Endometrial microvascular endothelial cells (primary cell): Measurements from ENCODE around the gene RERG. TPM values are rescaled to one million over a fixed set of nuclear protein-coding genes. Genes with fewer than 3 reads are reported as not detected.
"Not testable (repeated sequence)": the region's sequence is repeated elsewhere in the genome, so short reads cannot be mapped to it uniquely, and the experiment has no call there.

Source experiments
- in situ Hi-C: cut with HindIII; loops from 2 replicates; pipeline ENCODE4 v1.10.0; 2017; ENCODE audit warnings: low sequenced_read_pairs, low pct_unique_long_range_greater_than_20kb; ENCODE audit errors: inconsistent ontology term
- total RNA-seq: library from RNA; depleted of rRNA; stranded (reverse); fragments of >200 nt; gene quantifications from one replicate; pipeline ENCODE4 v1.2.3, GENCODE V29; 2015; ENCODE audit errors: inconsistent ontology term

The RERG gene, protein sequence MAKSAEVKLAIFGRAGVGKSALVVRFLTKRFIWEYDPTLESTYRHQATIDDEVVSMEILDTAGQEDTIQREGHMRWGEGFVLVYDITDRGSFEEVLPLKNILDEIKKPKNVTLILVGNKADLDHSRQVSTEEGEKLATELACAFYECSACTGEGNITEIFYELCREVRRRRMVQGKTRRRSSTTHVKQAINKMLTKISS
- not detected for total RNA-seq

DNA sequence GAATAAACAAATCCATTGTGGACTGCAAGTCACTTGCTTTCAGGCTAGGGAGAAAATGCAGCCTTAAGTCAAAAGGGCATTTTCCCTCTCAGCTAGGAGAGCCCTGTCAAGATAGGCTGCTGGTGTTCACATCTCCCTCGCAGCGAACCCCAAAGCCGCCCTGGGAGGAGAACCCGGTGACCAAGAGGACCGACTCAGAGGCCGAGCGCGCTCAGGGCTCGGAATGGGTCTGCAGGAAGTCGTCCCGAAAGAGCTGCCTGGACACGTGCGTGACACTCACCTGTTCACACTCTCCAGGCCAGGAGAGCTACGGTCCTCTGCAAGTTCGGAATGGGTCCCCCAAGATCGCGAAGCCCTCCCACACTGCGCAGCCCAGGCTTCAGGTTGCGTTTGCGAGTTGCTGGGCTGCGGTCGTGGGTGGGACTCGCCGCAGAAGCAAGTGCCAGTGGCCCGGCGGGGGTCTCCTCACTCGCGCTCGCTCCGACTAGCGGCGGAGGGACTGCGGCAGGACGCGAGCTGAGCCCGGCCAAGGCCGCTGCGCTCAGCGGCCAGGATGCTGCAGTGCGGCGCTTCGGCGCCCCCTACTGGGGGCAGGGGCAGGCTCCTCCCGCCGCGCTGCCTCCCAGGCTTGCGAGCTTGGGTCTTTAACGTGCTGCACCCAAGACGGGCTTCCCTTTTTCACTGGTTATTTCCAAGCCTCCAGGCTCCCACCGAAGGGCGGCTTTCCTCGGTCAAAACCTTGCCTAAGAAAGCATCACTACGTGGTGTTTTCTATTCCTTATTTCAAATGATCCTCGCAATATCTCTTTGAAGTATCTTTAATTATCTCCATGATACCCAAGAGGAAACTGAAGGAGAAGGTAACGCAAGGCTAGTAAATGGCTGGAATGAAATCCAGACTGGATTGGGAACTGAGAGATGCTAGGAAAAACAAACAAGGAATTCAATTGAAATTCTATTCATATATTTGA lies at the start of gene RERG:
Gene RERG (minus strand): TSS at position 503 of the 971 bp plus-strand sequence. CDS start 3,928 bp downstream, outside the sequence.
- in situ Hi-C loops = no loop called here

GRCh38 chr12:15270591-15270990 lies 49.4 kb upstream of the RERG start:
- in situ Hi-C loops = no loop called here

- in situ Hi-C loops = no loop called here
Observed at GRCh38 chr12:15268927-15269552, 47.8 kb upstream of the RERG start.

DNA sequence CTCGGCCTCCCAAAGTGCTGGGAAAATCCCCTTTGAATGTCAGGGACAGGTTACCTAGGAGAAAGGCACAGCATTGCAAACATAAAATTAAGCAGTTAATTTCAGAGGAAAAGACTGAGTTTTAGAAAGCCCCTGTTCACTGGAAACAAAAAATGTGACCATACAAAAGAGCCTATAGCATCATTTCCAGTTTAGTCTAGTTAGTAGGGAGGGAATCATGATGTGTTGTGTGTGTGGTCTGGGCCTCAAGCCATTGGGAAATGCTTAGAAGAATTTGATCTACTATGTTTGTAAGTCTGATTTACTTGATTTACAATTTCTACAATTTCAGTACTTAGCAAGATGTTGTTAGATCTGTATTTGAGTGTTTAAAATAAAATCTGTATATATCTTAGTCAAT lies 47.1 kb upstream of the RERG start:
- in situ Hi-C loops = no loop called here

DNA sequence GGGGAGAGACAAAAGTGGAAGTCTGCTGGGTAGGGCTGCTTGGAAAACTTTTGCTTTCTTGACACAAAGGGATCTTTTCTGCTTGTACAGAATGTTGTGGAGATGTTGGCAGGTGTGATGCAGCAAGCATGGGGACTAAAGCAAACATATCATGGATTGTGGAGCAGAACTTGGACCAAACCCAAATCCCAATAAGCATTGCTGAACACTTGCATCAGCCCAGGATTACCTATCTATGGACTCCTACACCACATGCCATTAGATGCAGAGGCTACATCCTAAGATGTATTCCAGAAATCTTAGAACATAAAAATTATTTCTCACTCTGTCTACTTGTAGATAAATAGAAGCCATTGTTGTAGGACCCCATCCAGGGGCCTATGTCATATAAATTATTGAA lies 44.7 kb upstream of the RERG start:
- in situ Hi-C loops = no loop called here

DNA sequence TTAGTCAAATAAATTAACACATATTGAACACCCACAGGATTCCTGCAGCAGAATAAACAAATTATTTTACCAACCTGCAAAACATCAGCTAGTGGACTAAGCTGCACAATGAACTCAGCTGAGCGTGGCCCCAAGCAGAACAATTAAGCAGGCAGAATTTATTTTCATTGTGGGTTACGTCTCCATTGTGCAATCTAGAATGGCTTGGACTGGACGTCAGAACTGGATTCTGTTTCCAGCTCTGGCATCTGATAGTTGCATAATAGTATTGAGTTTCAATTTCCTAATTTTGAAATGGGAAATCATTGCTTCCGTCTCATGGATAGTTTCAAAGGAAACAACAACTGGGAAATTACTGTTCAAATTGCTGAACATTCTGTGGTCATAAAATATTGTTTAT lies 35.5 kb upstream of the RERG start:
- in situ Hi-C loops = no loop called here

GRCh38 chr12:15253990-15254389 lies 32.8 kb upstream of the RERG start:
- in situ Hi-C loops = no loop called here

GRCh38 chr12:15244926-15245325 lies 23.7 kb upstream of the RERG start:
- in situ Hi-C loops = no loop called here

GRCh38 chr12:15244341-15244740 lies 23.1 kb upstream of the RERG start:
- in situ Hi-C loops = no loop called here

GRCh38 chr12:15243102-15243501 lies 21.9 kb upstream of the RERG start:
- in situ Hi-C loops = no loop called here

DNA sequence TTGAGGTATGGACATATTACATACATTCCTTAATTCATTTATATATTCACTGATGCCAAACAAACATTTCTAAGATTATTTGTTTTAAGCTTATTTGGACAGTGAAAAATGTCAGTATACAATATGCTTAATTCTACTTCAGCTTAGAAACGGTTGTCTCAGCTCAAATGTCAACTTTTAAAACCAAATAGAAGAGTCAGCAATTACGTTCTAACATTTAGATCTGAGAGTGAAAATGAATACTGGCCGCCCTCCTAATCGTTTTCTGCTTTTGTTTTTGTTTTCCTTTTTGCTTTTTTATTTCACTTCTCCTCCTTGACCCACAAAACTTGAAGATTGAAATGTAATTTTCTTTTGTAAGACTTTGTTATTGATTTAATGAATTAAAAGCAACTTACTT lies 19.7 kb upstream of the RERG start:
- in situ Hi-C loops = no loop called here

DNA sequence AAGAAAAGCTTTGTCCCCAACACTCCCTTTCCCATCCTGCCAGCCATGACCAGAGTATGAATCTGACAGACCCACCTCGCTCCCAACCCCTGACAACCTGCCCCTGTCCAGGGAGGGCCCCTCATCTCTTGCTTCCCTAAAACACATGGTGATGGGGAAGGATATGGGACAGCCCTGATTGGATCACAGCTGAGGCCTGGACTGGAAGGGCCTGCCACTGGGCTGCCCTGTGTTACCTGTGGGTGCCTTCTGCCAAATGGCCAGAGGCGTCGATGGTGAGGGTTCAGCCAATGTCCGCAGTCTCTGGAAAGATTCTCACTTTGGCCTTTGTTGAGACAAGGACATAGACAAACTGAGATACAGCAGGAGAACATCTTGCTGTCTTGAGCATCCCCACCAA lies 13.3 kb upstream of the RERG start:
- in situ Hi-C loops = no loop called here

DNA sequence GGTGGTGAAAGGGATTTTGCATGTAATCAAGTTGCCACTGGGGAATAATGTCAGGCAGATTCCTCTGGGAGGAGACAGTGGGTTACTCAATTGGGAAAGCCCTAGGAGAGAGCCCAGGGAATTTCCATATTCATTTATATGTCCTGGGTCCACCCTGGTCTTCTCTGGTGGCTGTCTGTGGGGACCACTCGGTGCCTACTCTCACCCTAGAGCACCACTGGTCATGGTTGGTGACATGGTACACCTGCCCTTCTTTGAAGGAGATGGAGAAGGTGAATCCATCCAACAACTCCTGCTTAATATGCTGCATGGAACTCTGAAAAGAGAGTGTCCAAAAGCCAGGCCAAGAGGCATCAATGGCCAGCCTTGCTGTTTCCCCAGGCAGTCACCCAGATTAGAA lies 12.8 kb upstream of the RERG start:
- in situ Hi-C loops = no loop called here

DNA sequence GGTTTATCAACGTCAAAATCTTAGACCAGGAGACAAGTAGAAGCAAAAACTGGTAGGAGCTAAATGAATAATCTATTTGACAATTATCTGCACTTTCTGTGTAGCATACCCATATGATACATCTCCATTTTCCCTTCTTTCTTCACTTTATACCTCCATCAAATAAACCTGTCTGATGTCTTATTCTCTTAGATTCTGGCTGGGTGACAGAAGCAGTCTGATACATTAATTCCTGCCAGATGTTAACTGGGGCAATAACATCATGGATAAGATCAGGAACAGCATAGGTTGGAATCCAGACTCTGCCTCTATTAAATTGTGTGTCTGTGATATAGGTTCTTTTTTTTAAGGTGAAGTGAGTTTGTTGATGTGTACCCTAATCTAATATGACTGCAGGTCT lies 11.7 kb upstream of the RERG start:
- in situ Hi-C loops = no loop called here

DNA sequence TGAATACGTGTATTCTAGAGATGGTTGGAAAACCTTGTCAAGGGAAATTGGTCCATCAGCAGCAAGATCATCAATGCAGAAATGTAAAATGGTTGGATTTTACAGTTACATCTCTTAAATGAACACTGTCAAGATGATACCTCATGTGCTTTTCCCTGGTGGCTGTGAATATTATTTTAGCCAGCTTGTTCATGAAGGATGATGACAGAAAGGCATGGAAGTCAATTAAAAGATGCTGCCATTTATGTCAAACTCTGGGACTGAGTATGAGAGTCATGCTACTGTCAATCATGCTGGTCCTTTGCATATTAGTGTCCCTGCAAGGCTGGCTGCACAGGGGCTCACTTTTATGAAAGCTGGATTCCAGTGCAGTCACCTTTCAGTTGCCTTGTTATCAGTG lies 10.3 kb upstream of the RERG start:
- in situ Hi-C loops = no loop called here

DNA sequence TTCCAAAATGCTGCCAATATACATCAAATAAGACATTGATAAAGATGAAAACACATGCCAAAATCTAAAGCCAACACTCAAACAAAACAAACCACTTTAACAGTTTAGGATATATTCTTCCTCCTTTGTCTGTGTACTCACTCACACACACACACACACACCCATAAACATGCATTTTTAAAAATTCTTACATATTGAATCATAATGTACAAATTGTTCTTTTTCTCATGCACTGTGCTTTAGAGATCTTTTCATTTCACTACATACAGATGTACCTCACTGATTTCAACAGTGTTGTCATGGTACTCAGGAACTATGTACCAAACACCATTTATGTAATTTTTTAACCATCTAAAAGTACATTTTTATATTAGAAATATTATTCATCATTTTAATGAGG lies 9.5 kb upstream of the RERG start:
- in situ Hi-C loops = no loop called here

DNA sequence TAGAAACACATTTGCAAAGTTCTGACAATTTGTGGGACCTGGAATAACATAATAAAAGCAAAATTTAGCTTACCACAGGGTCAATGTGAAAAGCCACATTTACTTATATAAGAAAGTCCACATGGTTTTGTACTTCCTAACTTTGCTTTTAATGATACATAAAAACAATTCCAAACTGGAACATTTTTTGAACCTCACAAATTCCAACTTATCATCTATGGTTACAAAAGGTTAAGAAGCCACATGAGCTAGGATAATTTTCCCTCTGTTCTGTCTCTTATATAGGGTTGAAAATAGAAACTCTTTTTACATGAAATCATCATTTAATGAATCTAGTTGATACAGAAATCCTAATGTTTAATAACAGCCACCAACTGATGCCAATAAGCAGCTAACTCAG lies 8.9 kb upstream of the RERG start:
- in situ Hi-C loops = no loop called here

GRCh38 chr12:15227004-15227679 lies 5.9 kb upstream of the RERG start:
- in situ Hi-C loops = no loop called here

GRCh38 chr12:15225863-15226218 lies 4.6 kb upstream of the RERG start:
- in situ Hi-C loops = not testable (repeated sequence)
